ENCODE results near the gene FBXL17. TPM values are rescaled to one million over a fixed set of nuclear protein-coding genes. Genes with fewer than 3 reads are reported as not detected.

FBXL17 gene
- total and polyA plus RNA-seq, 2 of the 4 experiments (the other 2 are of a cell fraction) = 3.9 to 8.1 TPM

DNA sequence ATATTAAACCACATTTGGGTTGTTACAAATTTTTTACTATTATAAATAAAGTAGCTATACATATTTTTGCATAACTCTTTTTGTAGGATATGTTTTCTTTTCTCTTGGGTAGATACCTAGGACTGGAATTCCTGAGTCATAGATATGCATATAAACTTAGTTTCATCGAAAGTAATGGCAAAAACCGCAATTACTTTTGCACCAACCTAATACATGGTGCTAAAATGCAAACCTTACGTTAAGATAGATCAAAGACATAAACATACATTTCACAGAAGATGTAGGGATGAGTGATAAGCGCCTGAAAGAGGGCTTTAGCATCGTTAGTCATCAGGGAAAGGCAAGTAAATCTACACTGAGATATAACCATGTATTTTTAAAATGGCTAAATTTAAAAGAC lies 532.8 kb downstream of the FBXL17 start:
- Histone ChIP-seq H3K18ac (ENCODE audit: low read depth, low read length) (no peak overlapping the region), H2BK120ac (ENCODE audit: low read depth, low read length) (no peak overlapping the region), H3K4me3 (ENCODE audit: insufficient read depth, low read depth, low read length) (no peak overlapping the region), H3K36me3 (ENCODE audit: control insufficient read depth, insufficient read depth, low read length) (no peaks in the 10 kb centered on the region), H3K9ac (ENCODE audit: low read depth, low read length) (no peak overlapping the region), H2BK15ac (ENCODE audit: low read depth, low read length) (no peak overlapping the region), H4K20me1 (ENCODE audit: insufficient read depth, low read length) (no peaks in the 10 kb centered on the region), H3K27me3 (ENCODE audit: control insufficient read depth, insufficient read depth, low read length) (peaks cover 3% of the 10 kb centered on the region), H2AK9ac (replicated peaks; ENCODE audit: low read depth, low read length, poor library complexity) (no peak overlapping the region), H3K9me3 (ENCODE audit: control insufficient read depth, insufficient read depth, low read length) (no peaks in the 10 kb centered on the region), H3K9me1 (ENCODE audit: insufficient read depth, low read length) (no peaks in the 10 kb centered on the region), H2BK20ac (ENCODE audit: low read depth, low read length) (no peak overlapping the region), H3K4me1 (ENCODE audit: control insufficient read depth, insufficient read depth, low read length) (no peaks in the 10 kb centered on the region), H3K56ac (ENCODE audit: extremely low read depth, insufficient read depth, low read length) (no peak overlapping the region), H2AK5ac (ENCODE audit: low read depth, low read length) (no peak overlapping the region), H3K4ac (ENCODE audit: low read depth, low read length) (no peak overlapping the region), H2AFZ (replicated peaks; ENCODE audit: low read length, poor library complexity) (no peak overlapping the region), H4K91ac (ENCODE audit: insufficient read depth, low read depth, low read length) (no peak overlapping the region), H3K14ac (replicated peaks; ENCODE audit: low read depth, low read length) (no peak overlapping the region), H4K5ac (ENCODE audit: low read depth, low read length) (no peak overlapping the region), H3K79me1 (ENCODE audit: low read depth in 1 of 2, low read length in 2 of 2) (no peaks in the 10 kb centered on the region), H3K27ac (ENCODE audit: insufficient read depth, low read length) (no peak overlapping the region), H3K4me2 (ENCODE audit: low read depth, low read length) (no peak overlapping the region), H3K23ac (ENCODE audit: low read depth, low read length) (no peak overlapping the region), H2BK5ac (ENCODE audit: low read depth, low read length, poor library complexity, severe bottlenecking) (no peak overlapping the region), H4K8ac (ENCODE audit: low read depth in 2 of 2, low read length in 2 of 2) (no peak overlapping the region)
- DNase-seq (no peak), ATAC-seq (ENCODE audit: low read depth) (no peak)
- ChIA-PET POLR2A (ENCODE audit: unreplicated experiment) (no interaction called here), CTCF (interaction anchor here (0.9 kb wide), 1 partner anchor 13 kb away, joined by 3 read pairs; no protein-coding TSS in a partner anchor)
- intact Hi-C loops (cut with micrococcal nuclease) (no loop called here), dilution Hi-C loops (cut with HindIII; ENCODE audit: low sequenced_read_pairs, unreplicated experiment) (no loop called here), in situ Hi-C loops (cut with MboI; ENCODE audit: low sequenced_read_pairs) (no loop called here)
- no peak for TF ChIP-seq BHLHE40 (IDR thresholded peaks at IDR 0.05; ENCODE audit: low read depth, low read length)
- TF ChIP-seq CEBPB (IDR thresholded peaks at IDR 0.05; ENCODE audit: low read depth, low read length) = no peak
- TF ChIP-seq RCOR1 (IDR thresholded peaks at IDR 0.05; ENCODE audit: insufficient replicate concordance, low read length) = no peak
- TF ChIP-seq, protein P1, sequence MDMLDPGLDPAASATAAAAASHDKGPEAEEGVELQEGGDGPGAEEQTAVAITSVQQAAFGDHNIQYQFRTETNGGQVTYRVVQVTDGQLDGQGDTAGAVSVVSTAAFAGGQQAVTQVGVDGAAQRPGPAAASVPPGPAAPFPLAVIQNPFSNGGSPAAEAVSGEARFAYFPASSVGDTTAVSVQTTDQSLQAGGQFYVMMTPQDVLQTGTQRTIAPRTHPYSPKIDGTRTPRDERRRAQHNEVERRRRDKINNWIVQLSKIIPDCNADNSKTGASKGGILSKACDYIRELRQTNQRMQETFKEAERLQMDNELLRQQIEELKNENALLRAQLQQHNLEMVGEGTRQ (IDR thresholded peaks at IDR 0.05; ENCODE audit: low read depth, low read length) = no peak
- TF ChIP-seq, protein P2, sequence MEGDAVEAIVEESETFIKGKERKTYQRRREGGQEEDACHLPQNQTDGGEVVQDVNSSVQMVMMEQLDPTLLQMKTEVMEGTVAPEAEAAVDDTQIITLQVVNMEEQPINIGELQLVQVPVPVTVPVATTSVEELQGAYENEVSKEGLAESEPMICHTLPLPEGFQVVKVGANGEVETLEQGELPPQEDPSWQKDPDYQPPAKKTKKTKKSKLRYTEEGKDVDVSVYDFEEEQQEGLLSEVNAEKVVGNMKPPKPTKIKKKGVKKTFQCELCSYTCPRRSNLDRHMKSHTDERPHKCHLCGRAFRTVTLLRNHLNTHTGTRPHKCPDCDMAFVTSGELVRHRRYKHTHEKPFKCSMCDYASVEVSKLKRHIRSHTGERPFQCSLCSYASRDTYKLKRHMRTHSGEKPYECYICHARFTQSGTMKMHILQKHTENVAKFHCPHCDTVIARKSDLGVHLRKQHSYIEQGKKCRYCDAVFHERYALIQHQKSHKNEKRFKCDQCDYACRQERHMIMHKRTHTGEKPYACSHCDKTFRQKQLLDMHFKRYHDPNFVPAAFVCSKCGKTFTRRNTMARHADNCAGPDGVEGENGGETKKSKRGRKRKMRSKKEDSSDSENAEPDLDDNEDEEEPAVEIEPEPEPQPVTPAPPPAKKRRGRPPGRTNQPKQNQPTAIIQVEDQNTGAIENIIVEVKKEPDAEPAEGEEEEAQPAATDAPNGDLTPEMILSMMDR (conservative IDR thresholded peaks at IDR 0.05; ENCODE audit: low read depth, low read length) = no peak
- TF ChIP-seq POLR2A (IDR thresholded peaks at IDR 0.05; ENCODE audit: low read depth, low read length) = no peak
- no peak for TF ChIP-seq CHD1 (IDR thresholded peaks at IDR 0.05; ENCODE audit: low read depth, low read length)
- no peak for TF ChIP-seq NFE2L2 (IDR thresholded peaks at IDR 0.05; ENCODE audit: low read depth, low read length)
- TF ChIP-seq MXI1 (IDR thresholded peaks at IDR 0.05; ENCODE audit: borderline replicate concordance, low read depth, low read length) = no peak
- TF ChIP-seq, protein P3, sequence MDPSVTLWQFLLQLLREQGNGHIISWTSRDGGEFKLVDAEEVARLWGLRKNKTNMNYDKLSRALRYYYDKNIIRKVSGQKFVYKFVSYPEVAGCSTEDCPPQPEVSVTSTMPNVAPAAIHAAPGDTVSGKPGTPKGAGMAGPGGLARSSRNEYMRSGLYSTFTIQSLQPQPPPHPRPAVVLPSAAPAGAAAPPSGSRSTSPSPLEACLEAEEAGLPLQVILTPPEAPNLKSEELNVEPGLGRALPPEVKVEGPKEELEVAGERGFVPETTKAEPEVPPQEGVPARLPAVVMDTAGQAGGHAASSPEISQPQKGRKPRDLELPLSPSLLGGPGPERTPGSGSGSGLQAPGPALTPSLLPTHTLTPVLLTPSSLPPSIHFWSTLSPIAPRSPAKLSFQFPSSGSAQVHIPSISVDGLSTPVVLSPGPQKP (IDR thresholded peaks at IDR 0.05; ENCODE audit: borderline replicate concordance, low read depth, low read length) = no peak
- WGBS, 2 experiments (ENCODE audit: extremely low coverage in 2 of 2, insufficient read length in 1 of 2) = no CpG with 5 or more reads among the region's 5 CpGs
- BruUV-seq (replicated peaks) = no TSS peak

All from IMR-90 (cell line).